ENCODE data around the gene MANF. TPM values are rescaled to one million over a fixed set of nuclear protein-coding genes. Genes with fewer than 3 reads are reported as not detected.

The MANF gene
- total and polyA plus RNA-seq, 9 donors = 18.4 to 105 (median 43.4) TPM

GRCh38 chr3:51382947-51383578 lies 2.0 kb upstream of the MANF start:
- Histone ChIP-seq H3K36me3 (no peaks in the 10 kb centered on the region), H3K9me3 (no peaks in the 10 kb centered on the region), H3K4me3 (no peak overlapping the region), H3K27me3 (no peaks in the 10 kb centered on the region), H3K27ac (no peak overlapping the region), H3K4me1 (ENCODE audit: insufficient read depth) (peaks cover 1% of the 10 kb centered on the region)
- TF ChIP-seq POLR2A (IDR thresholded peaks at IDR 0.05) (no peak), CTCF (IDR thresholded peaks at IDR 0.05) (no peak), EP300 (IDR thresholded peaks at IDR 0.05) (no peak)
- intact Hi-C loops (cut with DNase I) = loop anchor here in 2 of 4 donors (10.0 kb wide), 2 partner anchors 292 to 768 kb away; partner anchors contain the start of genes CISH (in 1 of the 2), MAPKAPK3 (in 1 of the 2) and TEX264 (in 1 of the 2)
- no peak for DNase-seq
- 93 to 96% (median 95%) methylated on average over 3 of the region's 3 CpGs for WGBS, 3 donors

GRCh38 chr3:51384055-51384725 lies 901 bp upstream of the MANF start:
- H3K27ac ChIP-seq = peak overlapping the region; percentile 81 to 90
- H3K9me3 ChIP-seq = no peaks in the 10 kb centered on the region
- H3K4me1 ChIP-seq (ENCODE audit: insufficient read depth) = peaks cover 1% of the 10 kb centered on the region
- no peaks in the 10 kb centered on the region for H3K27me3 ChIP-seq
- no peaks in the 10 kb centered on the region for H3K36me3 ChIP-seq
- H3K4me3 ChIP-seq = peak overlapping the region; percentile 83
- WGBS, 3 donors = 1% methylated on average over 27 to 29 of the region's 29 CpGs
- DNase-seq = peak in 4 of 5 donors; percentile 33 to 67 (median 52)
- intact Hi-C loops (cut with DNase I) = loop anchor here in 2 of 4 donors (10.0 kb wide), 2 partner anchors 291 to 769 kb away; partner anchors contain the start of genes CISH (in 1 of the 2), MAPKAPK3 (in 1 of the 2) and TEX264 (in 1 of the 2)
- no peak for TF ChIP-seq POLR2A (IDR thresholded peaks at IDR 0.05)
- TF ChIP-seq CTCF (IDR thresholded peaks at IDR 0.05) = no peak
- no peak for TF ChIP-seq EP300 (IDR thresholded peaks at IDR 0.05)

- Histone ChIP-seq H3K27ac (peak overlapping the region; percentile 77 to 90), H3K9me3 (no peaks in the 10 kb centered on the region), H3K36me3 (no peaks in the 10 kb centered on the region), H3K4me1 (ENCODE audit: insufficient read depth) (peaks cover 5% of the 10 kb centered on the region), H3K4me3 (peak overlapping the region; percentile 83), H3K27me3 (no peaks in the 10 kb centered on the region)
- intact Hi-C loops (cut with DNase I) = loop anchor here in 3 of 4 donors (5.0 to 10.0 kb wide), 4 partner anchors 289 to 773 kb away; partner anchors contain the start of genes CISH (in 2 of the 3), MAPKAPK3 (in 2 of the 3) and TEX264 (in 1 of the 3)
- 2 to 5% (median 3%) methylated on average over 18 of the region's 18 CpGs for WGBS, 3 donors
- TF ChIP-seq CTCF (IDR thresholded peaks at IDR 0.05) (no peak), EP300 (IDR thresholded peaks at IDR 0.05) (no peak), POLR2A (IDR thresholded peaks at IDR 0.05) (no peak)
- DNase-seq = peak in 1 of 5 donors; percentile 31
Observed at GRCh38 chr3:51385621-51386091, 565 bp downstream of the MANF start.

- no peak for DNase-seq
- 28 to 39% (median 34%) methylated on average over 8 of the region's 8 CpGs for WGBS, 3 donors
- H3K27me3 ChIP-seq = no peaks in the 10 kb centered on the region
- H3K4me1 ChIP-seq (ENCODE audit: insufficient read depth) = peaks cover 5% of the 10 kb centered on the region
- H3K9me3 ChIP-seq = no peaks in the 10 kb centered on the region
- TF ChIP-seq POLR2A (IDR thresholded peaks at IDR 0.05) = no peak
- TF ChIP-seq CTCF (IDR thresholded peaks at IDR 0.05) = no peak
- no peak for TF ChIP-seq EP300 (IDR thresholded peaks at IDR 0.05)
- H3K27ac ChIP-seq = peak overlapping the region in 1 of 2 donors; percentile 18
- H3K4me3 ChIP-seq = peak overlapping the region; percentile 83
- intact Hi-C loops (cut with DNase I) = loop anchor here in 3 of 4 donors (5.0 to 10.0 kb wide), 4 partner anchors 288 to 774 kb away; partner anchors contain the start of genes CISH (in 2 of the 3), MAPKAPK3 (in 2 of the 3) and TEX264 (in 1 of the 3)
- H3K36me3 ChIP-seq = no peaks in the 10 kb centered on the region
Observed at GRCh38 chr3:51386159-51386851, 1.2 kb downstream of the MANF start.

All from ovary (tissue), 9 donors.